Measurements from ENCODE around the gene HNRNPK.

DNA sequence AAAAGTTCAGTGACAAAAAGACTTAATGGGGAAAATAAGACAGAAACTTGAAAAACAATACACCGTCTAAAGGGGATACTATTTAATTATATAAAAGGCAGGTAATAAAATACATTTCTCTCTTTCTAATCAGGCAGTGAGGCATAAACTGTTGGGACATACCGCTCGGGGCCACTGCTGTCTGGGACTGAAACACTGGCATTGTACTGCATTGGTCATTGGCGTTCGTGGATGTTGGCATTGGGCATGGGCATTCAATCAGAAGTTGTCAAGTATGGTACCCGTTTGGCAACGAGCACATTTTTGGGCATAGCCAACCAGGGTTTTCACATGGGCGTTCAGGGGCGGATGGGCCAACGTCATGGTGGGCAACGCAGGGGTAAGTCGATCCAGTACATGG, 4.7 kb downstream of the HNRNPK start:
- TF ChIP-seq CTCF (IDR thresholded peaks at IDR 0.05; ENCODE audit: borderline replicate concordance, extremely low read depth, low read length, poor library complexity, severe bottlenecking) (no peak), EZH2 (IDR thresholded peaks at IDR 0.05; ENCODE audit: borderline replicate concordance, low read depth, low read length, severe bottlenecking) (no peak)

Data from DND-41 (cell line).